Measurements from ENCODE around the gene TPST1. TPM values are rescaled to one million over a fixed set of nuclear protein-coding genes. Genes with fewer than 3 reads are reported as not detected.
"Not testable (repeated sequence)": the region's sequence is repeated elsewhere in the genome, so short reads cannot be mapped to it uniquely, and the experiment has no call there.

Gene TPST1
- total and polyA plus RNA-seq, 4 donors = 7.2 to 56.7 (median 34.5) TPM

DNA sequence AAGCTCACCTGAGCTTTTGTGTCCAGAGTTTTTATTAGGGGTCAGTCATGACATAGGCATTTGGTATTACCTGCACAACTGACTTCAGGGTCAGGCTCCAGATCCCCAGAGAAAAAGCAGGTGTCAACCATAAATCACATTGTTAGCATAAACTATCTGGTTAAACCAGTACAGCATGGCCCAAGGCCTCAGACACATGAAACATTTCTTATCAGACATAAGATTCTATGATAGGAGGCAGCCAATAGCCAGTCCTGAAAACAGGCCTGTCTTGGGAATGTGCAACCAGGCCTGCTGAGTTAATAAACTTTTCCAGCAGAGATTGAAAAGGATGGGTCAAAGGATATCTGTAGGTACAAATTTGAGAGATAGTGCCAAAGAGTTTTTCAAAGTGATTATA lies 116.1 kb downstream of the TPST1 start:
- Histone ChIP-seq H3K4me3 (no peak overlapping the region), H3K9ac (ENCODE audit: insufficient read depth in 1 of 2, low read length in 2 of 2) (no peak overlapping the region), H3K36me3 (ENCODE audit: control insufficient read depth in 4 of 4, insufficient read depth in 4 of 4, low read length in 4 of 4) (no peaks in the 10 kb centered on the region), H3K9me3 (ENCODE audit: control insufficient read depth in 4 of 4, insufficient read depth in 3 of 4, low read length in 3 of 4) (peaks cover 0 to 4% (median 0%) of the 10 kb centered on the region in 4 donors), H3K27ac (ENCODE audit: low read depth in 1 of 2, low read length in 1 of 2) (no peak overlapping the region), H3K4me1 (ENCODE audit: control insufficient read depth in 5 of 5, insufficient read depth in 5 of 5, low read length in 5 of 5) (peaks cover 0 to 18% (median 0%) of the 10 kb centered on the region in 5 donors), H3K27me3 (ENCODE audit: control insufficient read depth in 3 of 3, insufficient read depth in 3 of 3, low read length in 2 of 3) (no peaks in the 10 kb centered on the region)
- ATAC-seq (ENCODE audit: insufficient read depth, low FRiP score) = no peak
- TF ChIP-seq, protein P1, sequence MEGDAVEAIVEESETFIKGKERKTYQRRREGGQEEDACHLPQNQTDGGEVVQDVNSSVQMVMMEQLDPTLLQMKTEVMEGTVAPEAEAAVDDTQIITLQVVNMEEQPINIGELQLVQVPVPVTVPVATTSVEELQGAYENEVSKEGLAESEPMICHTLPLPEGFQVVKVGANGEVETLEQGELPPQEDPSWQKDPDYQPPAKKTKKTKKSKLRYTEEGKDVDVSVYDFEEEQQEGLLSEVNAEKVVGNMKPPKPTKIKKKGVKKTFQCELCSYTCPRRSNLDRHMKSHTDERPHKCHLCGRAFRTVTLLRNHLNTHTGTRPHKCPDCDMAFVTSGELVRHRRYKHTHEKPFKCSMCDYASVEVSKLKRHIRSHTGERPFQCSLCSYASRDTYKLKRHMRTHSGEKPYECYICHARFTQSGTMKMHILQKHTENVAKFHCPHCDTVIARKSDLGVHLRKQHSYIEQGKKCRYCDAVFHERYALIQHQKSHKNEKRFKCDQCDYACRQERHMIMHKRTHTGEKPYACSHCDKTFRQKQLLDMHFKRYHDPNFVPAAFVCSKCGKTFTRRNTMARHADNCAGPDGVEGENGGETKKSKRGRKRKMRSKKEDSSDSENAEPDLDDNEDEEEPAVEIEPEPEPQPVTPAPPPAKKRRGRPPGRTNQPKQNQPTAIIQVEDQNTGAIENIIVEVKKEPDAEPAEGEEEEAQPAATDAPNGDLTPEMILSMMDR (IDR thresholded peaks at IDR 0.05; ENCODE audit: control extremely low read depth, extremely low read depth) = no peak
- no peak for DNase-seq

GRCh38 chr7:66323114-66323796 lies 118.1 kb downstream of the TPST1 start:
- DNase-seq = peak; percentile 60 to 92 (median 83)
- H3K36me3 ChIP-seq (ENCODE audit: control insufficient read depth in 4 of 4, insufficient read depth in 4 of 4, low read length in 4 of 4) = no peaks in the 10 kb centered on the region
- peaks cover 0 to 30% (median 0%) of the 10 kb centered on the region in 5 donors for H3K4me1 ChIP-seq (ENCODE audit: control insufficient read depth in 5 of 5, insufficient read depth in 5 of 5, low read length in 5 of 5)
- no peak overlapping the region for H3K4me3 ChIP-seq
- 82 to 90% methylated on average over 6 of the region's 6 CpGs for WGBS, 2 donors
- ATAC-seq (ENCODE audit: insufficient read depth, low FRiP score) = no peak
- H3K27ac ChIP-seq (ENCODE audit: low read depth in 1 of 2, low read length in 1 of 2) = no peak overlapping the region
- TF ChIP-seq, protein P1 (IDR thresholded peaks at IDR 0.05; ENCODE audit: control extremely low read depth, extremely low read depth) = no peak
- no peak overlapping the region for H3K9ac ChIP-seq (ENCODE audit: insufficient read depth in 1 of 2, low read length in 2 of 2)
- H3K9me3 ChIP-seq (ENCODE audit: control insufficient read depth in 4 of 4, insufficient read depth in 3 of 4, low read length in 3 of 4) = peaks cover 0 to 4% (median 0%) of the 10 kb centered on the region in 4 donors
- no peaks in the 10 kb centered on the region for H3K27me3 ChIP-seq (ENCODE audit: control insufficient read depth in 3 of 3, insufficient read depth in 3 of 3, low read length in 2 of 3)

DNA sequence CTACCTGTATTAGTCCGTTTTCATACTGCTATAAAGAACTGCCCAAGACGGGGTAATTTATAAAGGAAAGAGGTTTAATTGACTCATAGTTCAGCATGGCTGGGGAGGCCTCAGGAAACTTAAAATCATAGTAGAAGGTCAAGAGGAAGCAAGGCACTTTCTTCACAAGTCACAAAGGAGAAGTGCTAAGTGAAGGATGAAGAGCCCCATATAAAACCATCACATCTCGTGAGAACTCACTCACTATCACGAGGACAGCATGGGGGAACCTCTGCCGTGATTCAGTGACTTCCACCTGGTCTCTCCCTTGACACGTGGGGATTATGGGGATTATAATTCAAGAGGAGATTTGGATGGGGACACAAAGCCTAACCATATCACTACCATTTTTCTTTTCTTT lies 119.9 kb downstream of the TPST1 start:
- H3K4me1 ChIP-seq (ENCODE audit: control insufficient read depth in 5 of 5, insufficient read depth in 5 of 5, low read length in 5 of 5) = peaks cover 0 to 16% (median under 1%) of the 10 kb centered on the region in 5 donors
- not testable (repeated sequence) for DNase-seq; H3K4me3 ChIP-seq; ATAC-seq (ENCODE audit: insufficient read depth, low FRiP score); H3K27ac ChIP-seq (ENCODE audit: low read depth in 1 of 2, low read length in 1 of 2); H3K36me3 ChIP-seq (ENCODE audit: control insufficient read depth in 4 of 4, insufficient read depth in 4 of 4, low read length in 4 of 4); H3K27me3 ChIP-seq (ENCODE audit: control insufficient read depth in 3 of 3, insufficient read depth in 3 of 3, low read length in 2 of 3); H3K9me3 ChIP-seq (ENCODE audit: control insufficient read depth in 4 of 4, insufficient read depth in 3 of 4, low read length in 3 of 4); H3K9ac ChIP-seq (ENCODE audit: insufficient read depth in 1 of 2, low read length in 2 of 2)
- WGBS, 2 donors = 57 to 81% methylated on average over 6 of the region's 6 CpGs

- DNase-seq = peak; percentile 46 to 95 (median 93)
- Histone ChIP-seq H3K9me3 (ENCODE audit: control insufficient read depth in 4 of 4, insufficient read depth in 3 of 4, low read length in 3 of 4) (no peaks in the 10 kb centered on the region), H3K9ac (ENCODE audit: insufficient read depth in 1 of 2, low read length in 2 of 2) (no peak overlapping the region), H3K27ac (ENCODE audit: low read depth in 1 of 2, low read length in 1 of 2) (no peak overlapping the region), H3K4me1 (ENCODE audit: control insufficient read depth in 5 of 5, insufficient read depth in 5 of 5, low read length in 5 of 5) (peaks cover 0 to 28% (median 6%) of the 10 kb centered on the region in 5 donors), H3K27me3 (ENCODE audit: control insufficient read depth in 3 of 3, insufficient read depth in 3 of 3, low read length in 2 of 3) (no peaks in the 10 kb centered on the region), H3K36me3 (ENCODE audit: control insufficient read depth in 4 of 4, insufficient read depth in 4 of 4, low read length in 4 of 4) (no peaks in the 10 kb centered on the region), H3K4me3 (no peak overlapping the region)
- TF ChIP-seq, protein P1 (IDR thresholded peaks at IDR 0.05; ENCODE audit: control extremely low read depth, extremely low read depth) = no peak
- ATAC-seq (ENCODE audit: insufficient read depth, low FRiP score) = no peak
- 21 to 50% methylated on average over 1 of the region's 1 CpG for WGBS, 2 donors
These were observed 121.5 kb downstream of the TPST1 start for GRCh38 chr7:66326501-66327215.

Data from lung (tissue), 12 donors.